BJ (cell line): ENCODE results near the gene SUN1. TPM values are rescaled to one million over a fixed set of nuclear protein-coding genes. Genes with fewer than 3 reads are reported as not detected.
A peak's percentile ranks its signal among the peaks of the same experiment; 100 is the strongest.

Source experiments
- CTCF ChIA-PET: fragments of 350-600 bp; formaldehyde crosslinking; extraction: SDS; loops from one replicate; lab custom pipeline; 2021; ENCODE audit warnings: antibody characterized with exemption, inconsistent platforms; lab: Yijun Ruan, JAX
- POLR2A ChIA-PET: fragments of 300-600 bp; sonication (Branson Sonifier 250); formaldehyde crosslinking; extraction: SDS; loops from one replicate; lab custom pipeline; 2021; ENCODE audit warnings: antibody characterized with exemption; lab: Charles Lee
- DNase-seq: peaks from one replicate; pipeline ENCODE4 v3.0.0-alpha.2; 2011; ENCODE audit warnings: low read depth
- H3K27me3 ChIP-seq: 2 replicates; pipeline ENCODE4 v1.6.0; 2011; ENCODE audit warnings: low read length; ENCODE audit not compliant: control insufficient read depth, insufficient read depth
- H3K36me3 ChIP-seq: 2 replicates; pipeline ENCODE4 v1.5.1; 2011; ENCODE audit warnings: low read length; ENCODE audit not compliant: control insufficient read depth, insufficient read depth
- H3K4me3 ChIP-seq: 2 replicates; pipeline ENCODE4 v1.5.1; 2011; ENCODE audit warnings: low read depth, mild to moderate bottlenecking, control low read depth, low read length
- CTCF ChIP-seq: IDR thresholded peaks from 2 replicates; pipeline ENCODE4 v1.5.1; 2011; ENCODE audit warnings: low read depth, mild to moderate bottlenecking, control low read depth, inconsistent platforms, low read length, moderate library complexity; ENCODE audit not compliant: insufficient read depth
- polyA plus RNA-seq: library from polyadenylated mRNA; depleted of rRNA; stranded (reverse); fragments of >200 nt; gene quantifications from 2 replicates; pipeline ENCODE4 v1.2.3, GENCODE V29; 2011

Gene SUN1
- polyA plus RNA-seq, 1 experiment: 222 TPM

DNA sequence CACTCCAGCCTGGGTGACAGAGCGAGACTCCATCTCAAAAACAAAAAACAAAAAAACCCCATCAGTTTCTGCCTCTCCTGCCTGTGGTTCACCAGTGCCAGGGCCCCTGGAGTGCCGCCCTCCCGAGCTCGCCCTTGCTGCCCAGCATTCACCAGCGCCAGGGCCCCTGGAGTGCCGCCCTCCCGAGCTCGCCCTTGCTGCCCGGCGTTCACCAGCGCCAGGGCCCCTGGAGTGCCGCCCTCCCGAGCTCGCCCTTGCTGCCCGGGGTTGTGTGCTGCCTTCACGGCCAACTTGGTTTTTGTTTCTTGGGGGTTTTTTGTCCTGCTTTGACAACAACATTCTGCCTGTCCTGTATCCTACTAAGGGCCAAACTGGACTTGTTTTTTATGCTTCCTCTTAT is 30.8 kb downstream of the SUN1 start:
- no peak for TF ChIP-seq CTCF
- ChIA-PET POLR2A (no interaction called here), CTCF (interaction anchor here (1.2 to 1.8 kb wide), 3 partner anchors 10 to 88 kb away, joined by 3 to 5 read pairs (median 4); no protein-coding TSS in a partner anchor)
- Histone ChIP-seq H3K36me3 (peaks cover 31% of the 10 kb centered on the region), H3K4me3 (no peak overlapping the region), H3K27me3 (no peaks in the 10 kb centered on the region)
- no peak for DNase-seq

DNA sequence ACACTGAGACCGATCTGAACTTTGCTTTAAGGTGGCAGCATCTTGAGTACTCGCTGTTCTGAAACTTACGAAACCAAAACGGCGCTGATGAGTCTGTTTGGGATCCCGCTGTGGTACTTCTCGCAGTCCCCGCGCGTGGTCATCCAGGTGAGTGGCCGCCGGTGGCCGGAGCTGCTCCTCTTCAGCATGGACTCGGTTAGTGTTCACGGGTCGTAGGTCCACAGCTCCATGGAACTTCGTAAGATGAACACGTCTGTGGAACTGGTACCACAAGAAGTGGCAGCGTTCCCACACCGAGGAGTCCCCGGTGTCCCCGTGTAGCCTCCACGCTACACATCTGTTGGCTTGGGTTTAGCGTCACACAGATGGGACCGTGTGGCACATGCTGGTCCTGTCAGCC is 33.6 kb downstream of the SUN1 start:
- POLR2A ChIA-PET: no interaction called here

GRCh38 chr7:867001-867405 is 34.7 kb downstream of the SUN1 start:
- DNase-seq: peak; percentile 80
- CTCF ChIA-PET: interaction anchor here (1.0 kb wide), 1 partner anchor 81 kb away, joined by 4 read pairs; no protein-coding TSS in a partner anchor
- TF ChIP-seq CTCF: no peak
- POLR2A ChIA-PET: no interaction called here
- Histone ChIP-seq H3K27me3 (no peaks in the 10 kb centered on the region), H3K36me3 (peaks cover 14% of the 10 kb centered on the region), H3K4me3 (no peak overlapping the region)

More for the DNA sequence above, 33.6 kb downstream of the SUN1 start:
- Histone ChIP-seq H3K4me3 (no peak overlapping the region), H3K27me3 (no peaks in the 10 kb centered on the region), H3K36me3 (peaks cover 19% of the 10 kb centered on the region)
- DNase-seq: no peak
- CTCF ChIA-PET: interaction anchor here (1.0 kb wide), 1 partner anchor 12 kb away, joined by 3 read pairs; no protein-coding TSS in a partner anchor
- no peak for TF ChIP-seq CTCF

- ChIA-PET CTCF (interaction anchor here (0.6 to 1.0 kb wide), 3 partner anchors 80 to 541 kb away, joined by 3 to 4 read pairs (median 3); no protein-coding TSS in a partner anchor), POLR2A (no interaction called here)
- H3K4me3 ChIP-seq: no peak overlapping the region
- H3K27me3 ChIP-seq: no peaks in the 10 kb centered on the region
- TF ChIP-seq CTCF: peak; percentile 24; the same call in 1 of the 2 replicates
- peaks cover 14% of the 10 kb centered on the region for H3K36me3 ChIP-seq
- peak; percentile 30 for DNase-seq
These were observed 35.3 kb downstream of the SUN1 start for GRCh38 chr7:867406-868188.

GRCh38 chr7:868189-868486 is 35.9 kb downstream of the SUN1 start:
- TF ChIP-seq CTCF: no peak
- no peak for DNase-seq
- no peak overlapping the region for H3K4me3 ChIP-seq
- ChIA-PET POLR2A (no interaction called here), CTCF (interaction anchor here (0.6 to 1.0 kb wide), 3 partner anchors 80 to 542 kb away, joined by 3 to 4 read pairs (median 3); no protein-coding TSS in a partner anchor)
- peaks cover 13% of the 10 kb centered on the region for H3K36me3 ChIP-seq
- H3K27me3 ChIP-seq: no peaks in the 10 kb centered on the region
